Kidney (tissue), 22 donors: ENCODE results near the gene C11orf71. TPM values are rescaled to one million over a fixed set of nuclear protein-coding genes. Genes with fewer than 3 reads are reported as not detected.

Experiments
- DNase-seq, 5 donors: peaks; one replicate each; pipeline ENCODE4 v3.0.0-alpha.2; 2013 to 2020
- FAIRE-seq: peaks from 2 replicates; lab custom pipeline; 2012; peaks lifted over from hg19 to GRCh38; lab: Jason Lieb, UNC
- H3K27ac ChIP-seq, 2 donors: one replicate each; pipeline ENCODE4 v1.7.0; 2013; ENCODE audit warnings: low read depth in 2 of 2, low read length in 2 of 2, inconsistent platforms in 1 of 2
- H3K27me3 ChIP-seq: one replicate; pipeline ENCODE4 v1.7.1; 2013; ENCODE audit warnings: low read length, inconsistent platforms; ENCODE audit not compliant: control insufficient read depth, insufficient read depth
- H3K36me3 ChIP-seq, 3 donors: one replicate each; pipeline versions ENCODE4 v1.7.0 to v1.7.1; 2013; ENCODE audit warnings: low read length in 3 of 3, control low read depth in 1 of 3, inconsistent platforms in 1 of 3; ENCODE audit not compliant: insufficient read depth in 3 of 3, control insufficient read depth in 2 of 3
- H3K4me1 ChIP-seq, 3 donors: one replicate each; pipeline versions ENCODE4 v1.7.0 to v1.7.1; 2013; ENCODE audit warnings: low read length in 3 of 3, inconsistent platforms in 1 of 3, low read depth in 1 of 3; ENCODE audit not compliant: control insufficient read depth in 2 of 3, insufficient read depth in 2 of 3
- H3K4me3 ChIP-seq, 3 donors: one replicate each; pipeline versions ENCODE4 v1.7.0 to v1.8.1; 2013; ENCODE audit warnings: low read length in 3 of 3, control low read depth in 1 of 3, inconsistent platforms in 1 of 3
- H3K9ac ChIP-seq, 3 donors: one replicate each; pipeline versions ENCODE4 v1.7.0 to v1.7.1; 2013; ENCODE audit warnings: low read length in 3 of 3, control low read depth in 1 of 3, inconsistent platforms in 1 of 3
- H3K9me3 ChIP-seq, 3 donors: one replicate each; pipeline versions ENCODE4 v1.7.0 to v1.7.1; 2013; ENCODE audit warnings: low read length in 3 of 3, control low read depth in 1 of 3, inconsistent platforms in 1 of 3; ENCODE audit not compliant: control insufficient read depth in 2 of 3, insufficient read depth in 1 of 3
- CTCF ChIP-seq: IDR thresholded peaks from 3 replicates; pipeline ENCODE4 v1.5.1; 2012; ENCODE audit warnings: mild to moderate bottlenecking, moderate library complexity, borderline replicate concordance; ENCODE audit not compliant: insufficient read depth; ENCODE audit errors: extremely low read depth
- intact Hi-C: fragments of 100-400 bp; cut with DNase I; formaldehyde crosslinking; loops from one replicate; pipeline ENCODE4 v1.11.1; 2022
- long read RNA-seq, 10 donors: library from polyadenylated mRNA in 1 of 10; unstranded in 1 of 10; transcript quantifications; one replicate each; pipeline ENCODE4 v2.0.0 and lab custom pipeline, GENCODE V29; 2021 to 2026
- polyA plus RNA-seq: library from polyadenylated mRNA; stranded (reverse); fragments of 350-450 nt; fragmentation: Illumina TruSeq; extraction: RNeasy Lipid Tissue Mini Kit (QIAGEN cat#74804); gene quantifications from one replicate; pipeline ENCODE4 v1.2.3, GENCODE V29; 2014; ENCODE audit warnings: low read depth, low replicate concordance; ENCODE audit not compliant: insufficient read depth
- total RNA-seq: library from RNA; stranded (reverse); fragmentation: NEBNext Ultra II Directional; extraction: Animal tissue kit (Norgen Biotek cat#: 25700); gene quantifications from one replicate; pipeline ENCODE4 v1.2.1, GENCODE V29; 2021
- donor health status: control.
- donor health status: control.
- donor health status: control.
- donor health status: control.
- donor health status: control.
- donor health status: DM: yes; HTN: yes; CAD: no.
- donor health status: Normal renal cell carcinoma (clear cell type).

Gene C11orf71
- total RNA-seq (12.3 TPM), polyA plus RNA-seq (21.2 TPM)
- long read RNA-seq, donor 1, transcript C11orf71-202 (1 exons, 1,980 nt): major isoform, 15 of 15 reads
- long read RNA-seq, donor 1, partial matches to known transcripts: 0 of 15 reads
- long read RNA-seq, donor 1, other reads (novel, unspliced or antisense): 0 of 15 reads
- long read RNA-seq, donor 2, transcript C11orf71-202 (1 exons, 1,980 nt): major isoform, 29 of 29 reads
- long read RNA-seq, donor 2, partial matches to known transcripts: 0 of 29 reads
- long read RNA-seq, donor 2, other reads (novel, unspliced or antisense): 0 of 29 reads
- long read RNA-seq, donor 3, transcript C11orf71-202 (1 exons, 1,980 nt): major isoform, 28 of 151 reads
- long read RNA-seq, donor 3, partial matches to known transcripts: 115 of 151 reads
- long read RNA-seq, donor 3, other reads (novel, unspliced or antisense): 8 of 151 reads
- long read RNA-seq, donor 4, transcript C11orf71-202 (1 exons, 1,980 nt): major isoform, 20 of 20 reads
- long read RNA-seq, donor 4, partial matches to known transcripts: 0 of 20 reads
- long read RNA-seq, donor 4, other reads (novel, unspliced or antisense): 0 of 20 reads
- long read RNA-seq, donor 5: 0 reads
- long read RNA-seq, donor 6, transcript C11orf71-202 (1 exons, 1,980 nt): major isoform, 33 of 33 reads
- long read RNA-seq, donor 6, partial matches to known transcripts: 0 of 33 reads
- long read RNA-seq, donor 6, other reads (novel, unspliced or antisense): 0 of 33 reads
- long read RNA-seq, donor 7, transcript C11orf71-202 (1 exons, 1,980 nt): major isoform, 10 of 10 reads
- long read RNA-seq, donor 7, partial matches to known transcripts: 0 of 10 reads
- long read RNA-seq, donor 7, other reads (novel, unspliced or antisense): 0 of 10 reads
- long read RNA-seq, donor 8, transcript C11orf71-202 (1 exons, 1,980 nt): major isoform, 25 of 25 reads
- long read RNA-seq, donor 8, partial matches to known transcripts: 0 of 25 reads
- long read RNA-seq, donor 8, other reads (novel, unspliced or antisense): 0 of 25 reads
- long read RNA-seq, donor 9, transcript C11orf71-202 (1 exons, 1,980 nt): major isoform, 8 of 8 reads
- long read RNA-seq, donor 9, partial matches to known transcripts: 0 of 8 reads
- long read RNA-seq, donor 9, other reads (novel, unspliced or antisense): 0 of 8 reads
- long read RNA-seq, donor 10, transcript C11orf71-202 (1 exons, 1,980 nt): major isoform, 25 of 25 reads
- long read RNA-seq, donor 10, partial matches to known transcripts: 0 of 25 reads
- long read RNA-seq, donor 10, other reads (novel, unspliced or antisense): 0 of 25 reads

- Histone ChIP-seq H3K36me3 (no peaks in the 10 kb centered on the region), H3K27me3 (no peaks in the 10 kb centered on the region), H3K27ac (peak within 1 kb of the TSS; percentile 92 to 99), H3K9me3 (no peaks in the 10 kb centered on the region), H3K9ac (peak within 1 kb of the TSS; percentile 98 to 99 (median 99)), H3K4me1 (peaks cover 0 to 16% (median 8%) of the 10 kb centered on the region in 3 donors), H3K4me3 (peak within 1 kb of the TSS; percentile 94 to 100 (median 100))
- peak; percentile 96 to 100 (median 98) for DNase-seq
- TF ChIP-seq CTCF: no peak
- intact Hi-C loops: no loop called here
- FAIRE-seq: peak; percentile 85
Observed at GRCh38 chr11:114400216-114400914, at the start of gene C11orf71, which contains the start of gene RBM7. C11orf71 (minus strand) TSS chr11:114400511; CDS start chr11:114400331, 180 bp downstream. RBM7 (plus strand) TSS chr11:114400666; CDS start chr11:114400672, 6 bp downstream.

- Histone ChIP-seq H3K36me3 (peaks cover 0 to 20% (median 6%) of the 10 kb centered on the region in 3 donors), H3K4me3 (no peak overlapping the region), H3K27ac (no peak overlapping the region), H3K9ac (no peak overlapping the region), H3K4me1 (peaks cover 0 to 4% (median 2%) of the 10 kb centered on the region in 3 donors), H3K9me3 (no peaks in the 10 kb centered on the region), H3K27me3 (no peaks in the 10 kb centered on the region)
- FAIRE-seq (no peak), DNase-seq (no peak)
- no peak for TF ChIP-seq CTCF
- intact Hi-C loops: no loop called here
Observed at GRCh38 chr11:114449845-114450244, 49.5 kb upstream of the C11orf71 start.

GRCh38 chr11:114448749-114449482, 48.6 kb upstream of the C11orf71 start:
- H3K27me3 ChIP-seq: no peaks in the 10 kb centered on the region
- H3K9ac ChIP-seq: no peak overlapping the region
- no peak for TF ChIP-seq CTCF
- H3K9me3 ChIP-seq: no peaks in the 10 kb centered on the region
- peaks cover 0 to 20% (median 6%) of the 10 kb centered on the region in 3 donors for H3K36me3 ChIP-seq
- H3K27ac ChIP-seq: no peak overlapping the region
- no peak for FAIRE-seq
- no peak for DNase-seq
- H3K4me1 ChIP-seq: peaks cover 0 to 4% (median 4%) of the 10 kb centered on the region in 3 donors
- intact Hi-C loops: no loop called here
- no peak overlapping the region for H3K4me3 ChIP-seq
